GM20000 (cell line): ENCODE results near the gene SSBP2.

ENCODE experiments used
- DNase-seq: peaks from one replicate; pipeline ENCODE4 v3.0.0; 2012; ENCODE audit warnings: low spot score
- CTCF ChIP-seq: IDR thresholded peaks from 2 replicates; pipeline ENCODE4 v1.5.1; 2012; ENCODE audit warnings: mild to moderate bottlenecking, control low read depth; ENCODE audit errors: extremely low read depth, missing control alignments

Gene SSBP2

GRCh38 chr5:81646469-81646995 lies 104.4 kb downstream of the SSBP2 start:
- DNase-seq: no peak
- no peak for TF ChIP-seq CTCF

- TF ChIP-seq CTCF: no peak
- DNase-seq: no peak
These were observed 108.7 kb downstream of the SSBP2 start for GRCh38 chr5:81642210-81642609.

GRCh38 chr5:81639556-81639955 lies 111.3 kb downstream of the SSBP2 start:
- TF ChIP-seq CTCF: no peak
- no peak for DNase-seq

- no peak for TF ChIP-seq CTCF
- no peak for DNase-seq
These were observed 112.4 kb downstream of the SSBP2 start for GRCh38 chr5:81638471-81638870.

- no peak for TF ChIP-seq CTCF
- DNase-seq: no peak
These were observed 117.0 kb downstream of the SSBP2 start for GRCh38 chr5:81633891-81634290.

- TF ChIP-seq CTCF: no peak
- no peak for DNase-seq
These were observed 117.4 kb downstream of the SSBP2 start for GRCh38 chr5:81633471-81633870.

- DNase-seq: no peak
These were observed 118.2 kb downstream of the SSBP2 start for GRCh38 chr5:81632679-81633078.

More at GRCh38 chr5:81632679-81633078, 118.2 kb downstream of the SSBP2 start:
- no peak for TF ChIP-seq CTCF
